ENCODE results near the gene HDDC3.
"Not testable (repeated sequence)": the region's sequence is repeated elsewhere in the genome, so short reads cannot be mapped to it uniquely, and the experiment has no call there.

HDDC3 gene

DNA sequence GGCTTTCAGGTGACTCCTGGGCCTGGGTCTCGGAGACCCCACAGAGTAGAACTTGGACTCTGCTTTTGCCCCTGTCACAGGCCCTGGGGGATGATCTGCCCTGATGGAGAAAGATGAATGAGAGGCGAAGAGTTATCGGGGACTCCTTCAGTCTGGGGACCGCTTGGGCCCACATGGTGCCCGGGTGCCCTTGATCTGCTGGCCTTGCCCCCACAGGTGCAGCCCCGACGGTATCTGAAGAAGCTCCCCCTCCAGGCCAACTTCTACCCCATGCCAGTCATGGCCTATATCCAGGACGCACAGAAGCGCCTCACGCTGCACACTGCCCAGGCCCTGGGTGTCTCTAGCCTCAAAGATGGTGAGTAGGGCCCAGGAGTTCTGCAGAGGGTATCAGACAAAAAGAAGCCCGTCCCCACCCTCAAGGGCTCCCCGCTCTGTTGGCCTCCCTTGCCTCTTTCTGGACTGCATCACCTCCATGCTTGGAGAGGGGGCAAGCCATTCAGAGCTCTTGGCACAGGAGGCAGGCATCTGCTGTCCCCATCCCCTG lies 18.9 kb downstream of the HDDC3 start:
- TF ChIP-seq, protein P1, sequence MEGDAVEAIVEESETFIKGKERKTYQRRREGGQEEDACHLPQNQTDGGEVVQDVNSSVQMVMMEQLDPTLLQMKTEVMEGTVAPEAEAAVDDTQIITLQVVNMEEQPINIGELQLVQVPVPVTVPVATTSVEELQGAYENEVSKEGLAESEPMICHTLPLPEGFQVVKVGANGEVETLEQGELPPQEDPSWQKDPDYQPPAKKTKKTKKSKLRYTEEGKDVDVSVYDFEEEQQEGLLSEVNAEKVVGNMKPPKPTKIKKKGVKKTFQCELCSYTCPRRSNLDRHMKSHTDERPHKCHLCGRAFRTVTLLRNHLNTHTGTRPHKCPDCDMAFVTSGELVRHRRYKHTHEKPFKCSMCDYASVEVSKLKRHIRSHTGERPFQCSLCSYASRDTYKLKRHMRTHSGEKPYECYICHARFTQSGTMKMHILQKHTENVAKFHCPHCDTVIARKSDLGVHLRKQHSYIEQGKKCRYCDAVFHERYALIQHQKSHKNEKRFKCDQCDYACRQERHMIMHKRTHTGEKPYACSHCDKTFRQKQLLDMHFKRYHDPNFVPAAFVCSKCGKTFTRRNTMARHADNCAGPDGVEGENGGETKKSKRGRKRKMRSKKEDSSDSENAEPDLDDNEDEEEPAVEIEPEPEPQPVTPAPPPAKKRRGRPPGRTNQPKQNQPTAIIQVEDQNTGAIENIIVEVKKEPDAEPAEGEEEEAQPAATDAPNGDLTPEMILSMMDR (conservative IDR thresholded peaks at IDR 0.05; ENCODE audit: low read depth): no peak
- CTCF ChIA-PET: no interaction called here
- POLR2A ChIA-PET (ENCODE audit: low non-redundant PET): interaction anchor here (0.5 kb wide), 1 partner anchor 12 kb away, joined by 3 read pairs; no protein-coding TSS in a partner anchor
- no peak for DNase-seq (ENCODE audit: low spot score)
- no peak overlapping the region for H3K27ac ChIP-seq

- TF ChIP-seq, protein P1 (conservative IDR thresholded peaks at IDR 0.05; ENCODE audit: low read depth): no peak
- no peak for DNase-seq (ENCODE audit: low spot score)
- ChIA-PET POLR2A (ENCODE audit: low non-redundant PET) (no interaction called here), CTCF (no interaction called here)
- no peak overlapping the region for H3K27ac ChIP-seq
Observed at GRCh38 chr15:90912770-90913075, 19.6 kb downstream of the HDDC3 start.

DNA sequence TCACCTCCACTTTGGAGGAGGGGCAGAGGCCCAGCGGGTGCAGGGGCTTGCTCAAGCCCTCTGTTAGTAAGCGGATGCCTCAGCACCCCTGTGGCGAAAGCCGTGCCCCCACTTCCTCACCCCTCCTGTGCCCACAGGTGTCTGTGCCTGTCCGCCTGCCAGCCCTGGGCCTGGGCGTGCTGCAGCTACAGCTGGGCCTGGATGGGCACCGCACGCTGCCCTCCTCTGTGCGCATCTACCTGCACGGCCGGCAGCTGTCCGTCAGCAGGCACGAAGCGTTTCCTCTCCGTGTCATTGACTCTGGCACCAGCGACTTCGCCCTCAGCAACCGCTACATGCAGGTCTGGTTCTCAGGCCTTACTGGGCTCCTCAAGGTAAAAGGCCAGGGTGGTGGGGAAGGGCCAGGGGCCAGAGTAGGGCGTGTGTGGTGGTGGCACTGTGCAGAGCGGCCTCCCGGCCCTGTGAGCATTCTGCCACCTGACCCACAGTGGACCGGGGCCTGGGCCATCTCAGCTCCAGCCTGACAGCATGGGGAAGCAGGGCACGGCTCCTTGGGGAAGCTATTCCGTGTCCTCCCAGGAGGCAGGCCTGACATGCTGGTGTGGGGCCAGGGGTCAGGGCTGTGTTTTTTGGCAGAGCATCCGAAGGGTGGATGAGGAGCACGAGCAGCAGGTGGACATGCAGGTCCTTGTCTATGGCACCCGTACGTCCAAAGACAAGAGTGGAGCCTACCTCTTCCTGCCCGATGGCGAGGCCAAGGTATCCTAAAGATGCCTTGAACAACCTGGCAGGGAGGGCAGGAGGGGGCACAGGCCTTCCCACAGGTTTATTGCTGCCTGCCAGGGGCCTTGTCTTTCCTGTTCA lies 20.2 kb downstream of the HDDC3 start:
- ChIA-PET POLR2A (ENCODE audit: low non-redundant PET) (no interaction called here), CTCF (interaction anchor here (1.2 kb wide), 1 partner anchor 20 kb away, joined by 3 read pairs; the partner anchor contains the start of gene HDDC3)
- TF ChIP-seq, protein P1 (conservative IDR thresholded peaks at IDR 0.05; ENCODE audit: low read depth): no peak
- H3K27ac ChIP-seq: no peak overlapping the region
- no peak for DNase-seq (ENCODE audit: low spot score)

DNA sequence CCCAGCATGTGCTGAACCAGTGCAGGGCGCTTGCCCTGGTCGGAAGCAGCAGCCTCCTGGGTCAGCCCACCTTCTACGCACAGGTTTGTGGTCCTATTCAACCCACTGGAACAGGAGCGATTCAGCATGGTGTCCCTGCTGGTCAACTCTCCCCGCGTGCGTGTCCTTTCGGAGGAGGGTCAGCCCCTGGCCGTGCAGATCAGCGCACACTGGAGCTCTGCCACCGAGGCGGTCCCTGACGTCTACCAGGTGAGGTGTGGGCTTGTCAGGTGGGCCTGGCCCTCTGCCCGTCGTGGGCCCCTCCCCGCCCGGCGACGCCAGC lies 21.1 kb downstream of the HDDC3 start:
- TF ChIP-seq, protein P1 (conservative IDR thresholded peaks at IDR 0.05; ENCODE audit: low read depth): no peak
- POLR2A ChIA-PET (ENCODE audit: low non-redundant PET): no interaction called here
- no peak overlapping the region for H3K27ac ChIP-seq
- CTCF ChIA-PET: interaction anchor here (0.6 to 1.2 kb wide), 3 partner anchors 21 to 359 kb away, joined by 3 read pairs; partner anchors contain the start of gene HDDC3
- no peak for DNase-seq (ENCODE audit: low spot score)

DNA sequence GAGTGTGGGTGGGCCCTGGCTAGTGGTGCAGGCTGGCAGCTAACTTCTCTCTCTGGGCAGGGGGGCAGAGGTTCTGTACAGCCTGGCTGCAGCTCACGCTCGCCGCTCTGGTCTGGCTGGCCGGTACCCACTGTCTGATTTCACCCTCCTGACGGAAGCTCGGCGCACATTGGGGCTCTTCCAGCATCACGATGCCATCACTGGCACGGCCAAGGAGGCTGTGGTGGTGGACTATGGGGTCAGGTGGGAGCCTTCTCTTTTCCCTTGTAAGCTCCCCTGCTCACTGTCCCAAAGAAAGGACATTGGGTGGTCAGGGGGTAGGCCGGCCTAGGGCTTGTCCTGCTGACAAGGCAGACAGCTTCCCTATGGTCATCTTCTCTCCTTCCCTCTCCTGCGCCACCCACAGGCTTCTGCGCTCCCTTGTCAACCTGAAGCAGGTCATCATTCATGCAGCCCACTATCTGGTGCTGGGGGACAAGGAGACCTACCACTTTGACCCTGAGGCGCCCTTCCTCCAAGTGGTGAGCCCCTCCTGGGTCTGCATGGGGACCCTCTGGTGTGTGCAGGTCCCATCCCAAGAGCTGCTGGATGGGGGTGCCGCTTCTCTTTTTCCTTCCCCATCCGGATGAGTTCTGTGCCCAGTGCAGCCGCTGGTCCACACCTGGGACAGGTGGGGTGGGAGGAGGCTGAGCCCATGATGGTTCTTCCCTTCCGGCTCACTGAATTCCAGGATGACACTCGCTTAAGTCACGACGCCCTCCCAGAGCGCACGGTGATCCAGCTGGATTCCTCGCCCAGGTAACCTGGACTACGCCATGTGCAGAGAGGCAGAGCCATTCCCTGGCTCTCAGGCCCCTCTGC lies 21.7 kb downstream of the HDDC3 start:
- H3K27ac ChIP-seq: no peak overlapping the region
- no peak for DNase-seq (ENCODE audit: low spot score)
- TF ChIP-seq, protein P1 (conservative IDR thresholded peaks at IDR 0.05; ENCODE audit: low read depth): no peak
- ChIA-PET POLR2A (ENCODE audit: low non-redundant PET) (interaction anchor here (0.5 kb wide), 1 partner anchor 19 kb away, joined by 3 read pairs; no protein-coding TSS in a partner anchor), CTCF (interaction anchor here (0.6 to 0.7 kb wide), 3 partner anchors 15 to 360 kb away, joined by 3 to 6 read pairs (median 3); no protein-coding TSS in a partner anchor)

GRCh38 chr15:90909976-90910375 lies 22.4 kb downstream of the HDDC3 start:
- TF ChIP-seq, protein P1 (conservative IDR thresholded peaks at IDR 0.05; ENCODE audit: low read depth): no peak
- POLR2A ChIA-PET (ENCODE audit: low non-redundant PET): no interaction called here
- no peak overlapping the region for H3K27ac ChIP-seq
- DNase-seq (ENCODE audit: low spot score): no peak
- CTCF ChIA-PET: interaction anchor here (0.6 to 0.7 kb wide), 2 partner anchors 16 to 146 kb away, joined by 3 to 6 read pairs; no protein-coding TSS in a partner anchor

DNA sequence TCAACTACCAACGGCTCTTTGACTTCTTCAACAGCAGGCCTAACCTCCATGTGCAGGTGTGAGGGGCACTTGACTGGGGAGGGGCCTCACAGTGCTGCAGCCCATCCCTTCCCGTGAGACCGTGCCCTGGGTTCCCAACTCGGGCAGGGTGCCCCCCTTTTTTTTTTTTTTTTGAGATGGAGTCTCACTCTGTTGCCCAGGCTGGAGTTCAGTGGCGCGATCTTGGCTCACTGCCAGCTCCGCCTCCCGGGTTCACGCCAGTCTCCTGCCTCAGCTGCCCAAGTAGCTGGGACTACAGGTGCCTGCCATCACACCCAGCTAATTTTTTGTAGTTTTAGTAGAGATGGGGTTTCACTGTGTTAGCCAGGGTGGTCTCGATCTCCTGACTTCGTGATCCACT lies 22.9 kb downstream of the HDDC3 start:
- POLR2A ChIA-PET (ENCODE audit: low non-redundant PET): not testable (repeated sequence)
- CTCF ChIA-PET: interaction anchor here (0.6 to 0.7 kb wide), 2 partner anchors 124 to 147 kb away, joined by 3 read pairs; no protein-coding TSS in a partner anchor

More for the DNA sequence above, 22.9 kb downstream of the HDDC3 start:
- not testable (repeated sequence) for H3K27ac ChIP-seq; DNase-seq (ENCODE audit: low spot score)
